ENCODE results near the gene ANXA2R.
"Not testable (repeated sequence)": the region's sequence is repeated elsewhere in the genome, so short reads cannot be mapped to it uniquely, and the experiment has no call there.

DNA sequence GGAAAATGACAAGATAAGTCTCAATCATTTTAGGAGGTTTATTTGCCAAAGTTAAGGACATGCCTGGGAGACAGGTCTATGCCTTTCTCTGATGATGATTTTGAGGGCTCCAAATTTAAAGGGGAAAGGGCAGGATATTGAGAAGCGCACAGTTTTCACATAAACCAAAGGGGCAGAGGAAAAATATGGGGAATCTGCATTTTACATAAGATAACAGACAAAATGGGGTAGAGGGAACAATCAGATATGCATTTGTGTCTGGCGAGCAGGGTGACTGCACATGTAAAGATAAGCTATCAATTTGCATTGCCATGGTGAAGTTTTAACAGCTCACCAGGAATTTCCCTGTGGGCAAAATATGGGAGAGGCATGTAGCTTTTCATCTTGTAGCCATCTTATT, 41.2 kb upstream of the ANXA2R start:
- not testable (repeated sequence) for TF ChIP-seq SMC3 (IDR thresholded peaks at IDR 0.05); CTCF (IDR thresholded peaks at IDR 0.05); REST (IDR thresholded peaks at IDR 0.05); NFE2L2 (conservative IDR thresholded peaks at IDR 0.05; ENCODE audit: low read length); POLR2A (IDR thresholded peaks at IDR 0.05; ENCODE audit: low read length); CBX8 (IDR thresholded peaks at IDR 0.05); JUN (IDR thresholded peaks at IDR 0.05); RAD21 (conservative IDR thresholded peaks at IDR 0.05 in 1 of 2, IDR thresholded peaks at IDR 0.05 in 1 of 2); FOSB (CRISPR knock-in tag; IDR thresholded peaks at IDR 0.05); TFCP2L1 (CRISPR knock-in tag; IDR thresholded peaks at IDR 0.05); SREBF2 (IDR thresholded peaks at IDR 0.05); RCOR1 (IDR thresholded peaks at IDR 0.05; ENCODE audit: low read depth, low read length); USF2 (IDR thresholded peaks at IDR 0.05); CHD4 (IDR thresholded peaks at IDR 0.05; ENCODE audit: borderline replicate concordance)
